Cardiac muscle cell (in vitro differentiated cells and primary cell): Measurements from ENCODE around the gene TMEM237. TPM values are rescaled to one million over a fixed set of nuclear protein-coding genes. Genes with fewer than 3 reads are reported as not detected.

Source experiments
- DNase-seq, 2 donors: peaks; one replicate each; pipeline versions ENCODE4 v3.0.0 to v3.0.0-alpha.2; 2010 to 2017; ENCODE audit warnings: low read depth in 1 of 2, low spot score in 1 of 2
- H3K27ac ChIP-seq: fragments of 200-600 bp; sonication (generic); 2 replicates; pipeline ENCODE4 v1.5.1; 2016
- H3K27me3 ChIP-seq: fragments of 200-600 bp; sonication (generic); 2 replicates; pipeline ENCODE4 v1.6.0; 2016; ENCODE audit warnings: control low read depth
- H3K36me3 ChIP-seq: fragments of 200-600 bp; sonication (generic); 2 replicates; pipeline ENCODE4 v1.5.1; 2016; ENCODE audit warnings: control low read depth
- H3K4me1 ChIP-seq: fragments of 200-600 bp; sonication (generic); 2 replicates; pipeline ENCODE4 v1.8.1; 2017; ENCODE audit warnings: low read depth, mild to moderate bottlenecking, mixed run types
- H3K4me3 ChIP-seq: fragments of 200-600 bp; sonication (generic); 2 replicates; pipeline ENCODE4 v1.5.1; 2016; ENCODE audit warnings: mild to moderate bottlenecking
- H3K9me3 ChIP-seq: fragments of 200-600 bp; sonication (generic); 2 replicates; pipeline ENCODE4 v1.5.1; 2017; ENCODE audit warnings: low read depth, mild to moderate bottlenecking, control low read depth
- CTCF ChIP-seq: IDR thresholded peaks from 2 replicates; pipeline ENCODE4 v1.5.1; 2012; ENCODE audit warnings: low read depth, mild to moderate bottlenecking, low read length
- polyA plus RNA-seq: library from polyadenylated mRNA; unstranded; fragments of >200 nt; fragmentation: Nextera tagmentation; extraction: Ambion mirVana; gene quantifications from 2 replicates; pipeline ENCODE4 v1.2.1, GENCODE V29; 2016
- total RNA-seq: library from RNA; depleted of rRNA; stranded (reverse); fragments of >200 nt; gene quantifications from 2 replicates; pipeline ENCODE4 v1.2.3, GENCODE V29; 2016

The TMEM237 gene
- total RNA-seq (23.5 and 37.1 TPM in 2 replicates), polyA plus RNA-seq (35.4 and 44.0 TPM in 2 replicates)

- no peaks in the 10 kb centered on the region for H3K27me3 ChIP-seq
- peaks cover 2% of the 10 kb centered on the region for H3K36me3 ChIP-seq
- no peak for TF ChIP-seq CTCF
- peak within 1 kb of the TSS; percentile 54 for H3K4me3 ChIP-seq
- H3K27ac ChIP-seq = peak within 1 kb of the TSS; percentile 89
- H3K9me3 ChIP-seq = no peaks in the 10 kb centered on the region
- H3K4me1 ChIP-seq = peaks cover 22% of the 10 kb centered on the region
- DNase-seq = peak; percentile 53 to 78
These were observed at the start of gene TMEM237 for GRCh38 chr2:201643216-201643890. TSS of gene TMEM237 (minus strand) at chr2:201643503. CDS start at chr2:201643400, 103 bp downstream.

GRCh38 chr2:201685156-201685555 is 41.9 kb upstream of the TMEM237 start:
- TF ChIP-seq CTCF = no peak
- no peaks in the 10 kb centered on the region for H3K27me3 ChIP-seq
- no peaks in the 10 kb centered on the region for H3K9me3 ChIP-seq
- H3K36me3 ChIP-seq = no peaks in the 10 kb centered on the region
- no peak overlapping the region for H3K27ac ChIP-seq
- H3K4me3 ChIP-seq = no peak overlapping the region
- DNase-seq = no peak
- no peaks in the 10 kb centered on the region for H3K4me1 ChIP-seq

GRCh38 chr2:201680743-201681142 is 37.4 kb upstream of the TMEM237 start:
- no peaks in the 10 kb centered on the region for H3K36me3 ChIP-seq
- no peak overlapping the region for H3K4me3 ChIP-seq
- TF ChIP-seq CTCF = peak; percentile 48
- H3K9me3 ChIP-seq = no peaks in the 10 kb centered on the region
- DNase-seq = peak; percentile 2 to 12
- no peaks in the 10 kb centered on the region for H3K27me3 ChIP-seq
- no peaks in the 10 kb centered on the region for H3K4me1 ChIP-seq
- no peak overlapping the region for H3K27ac ChIP-seq

GRCh38 chr2:201678401-201678800 is 35.1 kb upstream of the TMEM237 start:
- no peak for DNase-seq

GRCh38 chr2:201675454-201675853 is 32.2 kb upstream of the TMEM237 start:
- no peak for TF ChIP-seq CTCF
- H3K4me1 ChIP-seq = no peaks in the 10 kb centered on the region

More at GRCh38 chr2:201678401-201678800, 35.1 kb upstream of the TMEM237 start:
- Histone ChIP-seq H3K36me3 (no peaks in the 10 kb centered on the region), H3K4me3 (no peak overlapping the region), H3K9me3 (no peaks in the 10 kb centered on the region), H3K27me3 (no peaks in the 10 kb centered on the region), H3K27ac (no peak overlapping the region), H3K4me1 (no peaks in the 10 kb centered on the region)
- TF ChIP-seq CTCF = no peak

More at GRCh38 chr2:201675454-201675853, 32.2 kb upstream of the TMEM237 start:
- Histone ChIP-seq H3K4me3 (no peak overlapping the region), H3K36me3 (no peaks in the 10 kb centered on the region), H3K27me3 (no peaks in the 10 kb centered on the region), H3K27ac (no peak overlapping the region), H3K9me3 (no peaks in the 10 kb centered on the region)
- DNase-seq = no peak
